Chondrocyte (in vitro differentiated cells): ENCODE results near the gene FAU. TPM values are rescaled to one million over a fixed set of nuclear protein-coding genes. Genes with fewer than 3 reads are reported as not detected.

Source experiments
- DNase-seq: peaks from one replicate; pipeline ENCODE4 v3.0.0; 2021; ENCODE audit warnings: mixed read lengths, low spot score
- H3K27ac Mint-ChIP-seq: one replicate; pipeline ENCODE4 v1.8.0; 2021; ENCODE audit warnings: mild to moderate bottlenecking, moderate library complexity, mixed read lengths; ENCODE audit not compliant: unreplicated experiment
- H3K27me3 Mint-ChIP-seq: 2 replicates; pipeline ENCODE4 v1.8.0; 2021; ENCODE audit warnings: low read depth, mixed read lengths
- H3K36me3 Mint-ChIP-seq: 2 replicates; pipeline ENCODE4 v1.8.0; 2021; ENCODE audit warnings: low read depth, mixed read lengths
- H3K4me1 Mint-ChIP-seq: 2 replicates; pipeline ENCODE4 v1.8.0; 2021; ENCODE audit warnings: low read depth, mild to moderate bottlenecking, mixed read lengths
- H3K4me3 Mint-ChIP-seq: one replicate; pipeline ENCODE4 v1.8.0; 2021; ENCODE audit warnings: mild to moderate bottlenecking, moderate library complexity, mixed read lengths; ENCODE audit not compliant: unreplicated experiment
- H3K9me3 Mint-ChIP-seq: 2 replicates; pipeline ENCODE4 v1.8.0; 2021; ENCODE audit warnings: low read depth, mixed read lengths
- CTCF ChIP-seq: fragments of 200-600 bp; sonication (generic); IDR thresholded peaks from 2 replicates; pipeline ENCODE4 v1.5.0; 2021; ENCODE audit warnings: antibody characterized with exemption, mild to moderate bottlenecking, moderate library complexity
- total RNA-seq: library from RNA; stranded (reverse); gene quantifications from 3 replicates; pipeline ENCODE4 v1.2.1, GENCODE V29; 2021

Gene FAU
- total RNA-seq, 1 donor from 2014 or later: 506 TPM

GRCh38 chr11:65132238-65132987 is 10.5 kb upstream of the FAU start:
- Mint-ChIP-seq H3K4me1 (peaks cover 25% of the 10 kb centered on the region), H3K4me3 (peak overlapping the region; percentile 92), H3K9me3 (no peaks in the 10 kb centered on the region), H3K27me3 (no peaks in the 10 kb centered on the region), H3K36me3 (peaks cover 7% of the 10 kb centered on the region), H3K27ac (peak overlapping the region; percentile 41)
- no peak for TF ChIP-seq CTCF
- peak; percentile 59 for DNase-seq

GRCh38 chr11:65131895-65132237 is 9.9 kb upstream of the FAU start:
- TF ChIP-seq CTCF: no peak
- peaks cover 25% of the 10 kb centered on the region for H3K4me1 Mint-ChIP-seq
- H3K4me3 Mint-ChIP-seq: no peak overlapping the region
- peak; percentile 41 for DNase-seq
- peak overlapping the region; percentile 41 for H3K27ac Mint-ChIP-seq
- H3K27me3 Mint-ChIP-seq: no peaks in the 10 kb centered on the region
- peaks cover 7% of the 10 kb centered on the region for H3K36me3 Mint-ChIP-seq
- no peaks in the 10 kb centered on the region for H3K9me3 Mint-ChIP-seq

- Mint-ChIP-seq H3K4me3 (no peak overlapping the region), H3K27ac (no peak overlapping the region), H3K36me3 (peaks cover 9% of the 10 kb centered on the region), H3K9me3 (no peaks in the 10 kb centered on the region), H3K4me1 (peaks cover 25% of the 10 kb centered on the region), H3K27me3 (no peaks in the 10 kb centered on the region)
- DNase-seq: peak; percentile 35
- TF ChIP-seq CTCF: no peak
These were observed 9.5 kb upstream of the FAU start for GRCh38 chr11:65131417-65131776.

- H3K4me3 Mint-ChIP-seq: no peak overlapping the region
- H3K27ac Mint-ChIP-seq: no peak overlapping the region
- no peak for TF ChIP-seq CTCF
- peaks cover 10% of the 10 kb centered on the region for H3K36me3 Mint-ChIP-seq
- H3K27me3 Mint-ChIP-seq: no peaks in the 10 kb centered on the region
- no peaks in the 10 kb centered on the region for H3K9me3 Mint-ChIP-seq
- peak; percentile 90 for DNase-seq
- peaks cover 21% of the 10 kb centered on the region for H3K4me1 Mint-ChIP-seq
These were observed 8.9 kb upstream of the FAU start for GRCh38 chr11:65130631-65131416.

- Mint-ChIP-seq H3K4me3 (no peak overlapping the region), H3K36me3 (peaks cover 10% of the 10 kb centered on the region), H3K9me3 (no peaks in the 10 kb centered on the region), H3K27me3 (no peaks in the 10 kb centered on the region), H3K27ac (no peak overlapping the region), H3K4me1 (peaks cover 14% of the 10 kb centered on the region)
- TF ChIP-seq CTCF: no peak
- DNase-seq: peak; percentile 86
These were observed 7.9 kb upstream of the FAU start for GRCh38 chr11:65129649-65130441.
